Mesenteric fat pad (tissue), 1 donor: ENCODE data around the gene ACTC1. TPM values are rescaled to one million over a fixed set of nuclear protein-coding genes. Genes with fewer than 3 reads are reported as not detected.
"Not testable (repeated sequence)": the region's sequence is repeated elsewhere in the genome, so short reads cannot be mapped to it uniquely, and the experiment has no call there.

Experiments used
- DNase-seq: peaks from one replicate; pipeline ENCODE4 v3.0.0-alpha.2; 2020; ENCODE audit warnings: low spot score
- long read RNA-seq: library from polyadenylated mRNA; unstranded; transcript quantifications from one replicate; pipeline ENCODE4 v2.0.0, GENCODE V29; 2020
- total RNA-seq: library from RNA; stranded (reverse); fragmentation: NEBNext Ultra II Directional; extraction: Animal tissue kit (Norgen Biotek cat#: 25700); gene quantifications from one replicate; pipeline ENCODE4 v1.2.1, GENCODE V29; 2021
- donor health status: DM: yes; HTN: yes; CAD: no.

Gene ACTC1
- 0.55 TPM for total RNA-seq
- long read RNA-seq, partial matches to known transcripts = 0 of 2 reads
- long read RNA-seq, other reads (novel, unspliced or antisense) = 0 of 2 reads

- DNase-seq = no peak
Observed at GRCh38 chr15:34795267-34796081, at the start of gene ACTC1. TSS of gene ACTC1 (minus strand) at chr15:34795549. CDS start at chr15:34794808, 741 bp downstream.

GRCh38 chr15:34841262-34841725, 45.9 kb upstream of the ACTC1 start:
- DNase-seq = no peak

- DNase-seq = no peak
Observed at GRCh38 chr15:34838282-34838681, 42.9 kb upstream of the ACTC1 start.

GRCh38 chr15:34837246-34838016, 42.1 kb upstream of the ACTC1 start:
- no peak for DNase-seq

GRCh38 chr15:34828145-34828911, 33.0 kb upstream of the ACTC1 start:
- no peak for DNase-seq

GRCh38 chr15:34821831-34822230, 26.5 kb upstream of the ACTC1 start:
- DNase-seq = no peak

GRCh38 chr15:34820110-34820509, 24.8 kb upstream of the ACTC1 start:
- DNase-seq = no peak

GRCh38 chr15:34818526-34818925, 23.2 kb upstream of the ACTC1 start:
- DNase-seq = no peak

- DNase-seq = no peak
Observed at GRCh38 chr15:34815836-34816235, 20.5 kb upstream of the ACTC1 start.

GRCh38 chr15:34813446-34814190, 18.3 kb upstream of the ACTC1 start:
- DNase-seq = no peak

- DNase-seq = not testable (repeated sequence)
Observed at GRCh38 chr15:34812868-34813365, 17.6 kb upstream of the ACTC1 start.

- DNase-seq = no peak
Observed at GRCh38 chr15:34812369-34812768, 17.0 kb upstream of the ACTC1 start.

GRCh38 chr15:34810443-34811129, 15.2 kb upstream of the ACTC1 start:
- no peak for DNase-seq

- no peak for DNase-seq
Observed at GRCh38 chr15:34809186-34809585, 13.8 kb upstream of the ACTC1 start.

- DNase-seq = no peak
Observed at GRCh38 chr15:34808016-34808415, 12.7 kb upstream of the ACTC1 start.

GRCh38 chr15:34807241-34807640, 11.9 kb upstream of the ACTC1 start:
- not testable (repeated sequence) for DNase-seq

GRCh38 chr15:34804776-34805175, 9.4 kb upstream of the ACTC1 start:
- no peak for DNase-seq

- DNase-seq = no peak
Observed at GRCh38 chr15:34804113-34804512, 8.8 kb upstream of the ACTC1 start.

GRCh38 chr15:34802803-34803750, 7.7 kb upstream of the ACTC1 start:
- no peak for DNase-seq
